Activated CD4-positive, CD25-positive, alpha-beta regulatory T cell treated with anti-CD3 and anti-CD28 coated beads, Interleukin-2, amount 50 U/mL, for 72 hours (primary cell): ENCODE data around the gene CAMTA2.

Experiments
- DNase-seq: peaks from one replicate; pipeline ENCODE4 v3.0.0; 2021

The CAMTA2 gene

GRCh38 chr17:4946312-4946976, 41.0 kb downstream of the CAMTA2 start:
- no peak for DNase-seq

GRCh38 chr17:4945944-4946280, 41.6 kb downstream of the CAMTA2 start:
- DNase-seq = no peak

DNA sequence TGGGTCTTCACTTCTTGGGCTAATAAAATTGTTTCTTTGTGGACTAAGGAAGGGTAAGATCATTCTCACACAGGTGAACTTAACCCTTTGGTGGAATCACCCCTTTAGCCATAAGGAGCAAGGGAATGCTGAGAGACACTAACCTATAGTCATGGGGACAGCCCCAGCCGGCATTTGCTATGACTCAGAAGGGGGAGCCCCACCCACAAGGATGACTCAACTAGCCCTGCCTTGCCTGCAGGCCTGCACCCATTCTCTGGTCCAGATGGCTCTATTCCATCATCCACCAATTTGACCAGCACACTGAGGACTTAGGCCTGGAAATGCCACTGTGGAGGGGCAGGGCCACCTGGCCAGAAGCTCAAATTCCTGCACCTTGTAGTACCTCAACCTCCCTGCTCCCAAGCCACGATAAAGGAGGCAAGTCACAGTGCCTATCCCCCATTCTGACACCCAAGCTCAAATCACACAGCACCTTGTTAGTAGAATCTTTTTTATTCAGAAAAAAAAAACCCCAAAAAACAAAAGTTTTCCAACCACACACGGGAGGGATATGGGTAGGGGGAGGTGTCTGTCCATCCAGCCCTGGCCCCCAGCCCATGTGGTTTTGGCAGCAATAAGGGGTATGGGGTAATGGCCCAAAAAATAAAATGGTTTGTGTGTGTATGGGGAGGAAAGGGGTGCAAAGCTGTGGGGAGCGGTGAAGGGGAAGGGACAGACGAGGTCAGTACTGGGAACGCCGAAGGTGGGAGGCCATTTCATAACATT, 42.1 kb downstream of the CAMTA2 start:
- peak; percentile 83 for DNase-seq

GRCh38 chr17:4944554-4945175, 42.8 kb downstream of the CAMTA2 start:
- peak; percentile 45 for DNase-seq

- peak; percentile 59 for DNase-seq
Measured at GRCh38 chr17:4944163-4944553, 43.3 kb downstream of the CAMTA2 start.

DNA sequence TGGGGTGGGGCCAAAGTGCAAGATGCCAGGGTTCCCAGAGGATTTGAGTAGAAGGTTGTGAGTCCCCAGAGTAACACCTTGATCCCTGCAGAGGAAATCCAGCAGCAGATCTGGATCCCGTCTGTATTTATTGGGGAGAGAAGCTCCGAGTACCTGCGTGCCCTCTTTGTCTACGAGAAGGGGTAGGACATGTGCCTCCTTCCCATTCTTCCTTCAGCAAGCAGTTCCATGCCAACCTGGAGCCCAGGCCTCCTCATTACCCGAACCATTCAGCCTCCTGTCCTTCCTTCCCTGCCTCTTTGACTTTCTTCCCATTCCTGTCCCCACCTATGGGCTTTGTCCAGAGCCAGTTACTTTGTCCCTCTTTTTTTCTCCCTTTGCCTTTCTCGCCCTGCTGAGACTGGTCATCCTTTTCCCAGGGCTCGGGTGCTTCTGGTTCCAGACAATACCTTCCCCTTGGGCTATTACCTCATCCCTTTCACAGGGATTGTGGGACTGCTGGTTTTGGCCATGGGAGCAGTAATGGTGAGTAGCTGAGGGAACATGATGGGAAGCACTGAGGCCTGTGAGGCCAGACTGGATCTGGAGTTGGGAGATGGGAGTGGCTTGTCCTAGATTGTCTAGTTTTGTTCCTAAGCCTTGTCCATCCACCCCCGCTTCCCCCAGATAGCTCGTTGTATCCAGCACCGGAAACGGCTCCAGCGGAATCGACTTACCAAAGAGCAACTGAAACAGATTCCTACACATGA, 44.5 kb downstream of the CAMTA2 start:
- no peak for DNase-seq

DNA sequence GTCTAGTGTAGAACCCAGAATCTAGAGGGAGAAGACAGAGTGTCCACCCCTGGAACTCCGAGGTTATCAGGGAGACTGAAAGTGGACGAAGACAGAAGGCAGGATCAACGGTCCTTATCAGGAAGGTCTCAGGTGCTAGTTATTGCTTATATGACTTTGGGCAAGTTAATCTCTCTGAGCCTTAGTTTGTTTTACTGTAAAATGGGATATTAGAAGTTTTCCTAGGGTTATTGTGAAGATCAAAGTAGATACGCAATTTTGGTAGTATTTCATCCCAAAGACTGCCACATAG, 46.2 kb downstream of the CAMTA2 start:
- DNase-seq = no peak

- peak; percentile 54 for DNase-seq
Measured at GRCh38 chr17:4940555-4941318, 46.7 kb downstream of the CAMTA2 start.

DNA sequence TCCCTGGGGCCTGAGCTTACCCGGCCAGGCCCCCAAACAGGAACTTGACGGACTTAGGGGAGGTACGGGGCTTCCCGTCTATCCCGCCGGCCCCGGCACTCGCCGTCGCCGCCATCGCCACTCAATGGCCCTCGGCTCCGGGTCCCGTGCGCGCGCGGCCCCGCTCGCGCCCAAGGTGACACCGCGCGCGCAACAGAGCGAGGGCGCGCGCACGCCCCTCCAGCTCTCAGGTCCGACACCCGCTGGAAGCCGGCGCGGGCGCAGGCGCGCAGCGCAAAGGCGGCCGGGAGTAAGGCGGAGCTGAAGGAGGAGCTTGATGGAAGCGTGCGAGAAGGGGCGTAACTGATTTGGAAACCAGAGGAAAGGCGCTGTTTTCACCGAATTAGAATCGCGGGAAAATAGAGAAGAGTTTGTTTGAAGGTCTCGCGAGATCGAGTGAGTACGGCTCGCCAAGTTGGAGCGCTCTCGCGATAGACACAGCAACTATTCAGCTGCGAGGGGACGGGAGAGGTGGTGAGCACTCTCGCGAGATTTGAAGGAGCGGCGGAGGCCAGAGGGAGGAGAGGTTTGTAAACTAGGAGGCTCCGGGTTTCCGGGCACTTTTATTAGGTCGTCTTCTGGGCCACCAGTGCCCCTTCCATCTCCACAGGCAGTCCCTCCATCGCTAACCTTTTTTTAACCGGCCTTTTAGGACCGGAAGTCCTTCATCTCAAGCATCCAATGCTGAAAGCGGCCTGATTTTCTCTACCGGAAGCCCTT, 47.5 kb downstream of the CAMTA2 start, which contains the start of the genes RNF167 and SLC25A11:
TSS of gene RNF167 (plus strand) at position 473 of the 759 bp plus-strand sequence. CDS start 642 bp downstream, outside the sequence.
TSS of gene SLC25A11 (minus strand) at position 251 of the 759 bp plus-strand sequence. CDS start at position 115, 136 bp downstream.
- peak; percentile 93 for DNase-seq

GRCh38 chr17:4939546-4939795, 48.0 kb downstream of the CAMTA2 start:
- no peak for DNase-seq

DNA sequence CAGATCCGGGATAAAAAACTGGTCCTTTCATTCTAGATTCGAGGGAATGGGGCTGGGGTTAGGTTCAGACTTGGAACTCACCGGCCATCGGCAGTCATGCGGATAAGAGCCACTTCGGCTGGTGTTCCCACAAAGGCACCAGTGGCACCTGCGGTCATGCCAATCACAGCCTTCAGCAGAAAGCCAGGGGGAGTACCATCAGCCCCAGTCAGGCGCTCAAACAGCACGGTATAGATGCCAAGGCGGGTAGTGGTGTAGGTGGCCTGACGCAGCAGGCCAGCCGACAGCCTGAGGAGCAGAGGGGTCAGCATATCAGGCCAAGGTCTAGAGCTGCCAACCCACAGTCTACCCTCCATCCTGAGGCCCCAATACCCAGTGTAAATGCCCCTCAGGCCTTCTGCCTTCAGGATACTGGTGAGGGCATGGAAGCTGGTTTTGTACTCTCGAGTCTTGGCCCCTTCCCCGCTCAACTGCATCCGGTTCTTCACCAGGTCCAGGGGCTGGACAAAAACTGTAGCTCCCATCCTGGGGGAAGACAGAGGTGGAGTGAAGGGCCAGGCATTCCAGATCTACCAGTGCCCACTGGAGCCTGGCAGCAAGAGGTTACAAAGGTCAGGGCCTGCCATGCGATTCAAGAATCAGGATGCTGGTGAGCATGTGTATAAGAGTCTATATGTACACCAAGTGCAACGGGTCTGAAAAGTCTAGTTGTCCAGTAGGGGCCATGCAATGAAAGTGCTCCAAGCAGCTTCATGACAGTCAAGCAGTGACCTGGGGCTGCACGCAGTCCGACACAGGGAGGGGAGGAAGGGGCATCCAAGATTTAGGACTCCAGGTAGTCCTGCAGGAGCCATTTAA, 48.6 kb downstream of the CAMTA2 start:
- no peak for DNase-seq

DNA sequence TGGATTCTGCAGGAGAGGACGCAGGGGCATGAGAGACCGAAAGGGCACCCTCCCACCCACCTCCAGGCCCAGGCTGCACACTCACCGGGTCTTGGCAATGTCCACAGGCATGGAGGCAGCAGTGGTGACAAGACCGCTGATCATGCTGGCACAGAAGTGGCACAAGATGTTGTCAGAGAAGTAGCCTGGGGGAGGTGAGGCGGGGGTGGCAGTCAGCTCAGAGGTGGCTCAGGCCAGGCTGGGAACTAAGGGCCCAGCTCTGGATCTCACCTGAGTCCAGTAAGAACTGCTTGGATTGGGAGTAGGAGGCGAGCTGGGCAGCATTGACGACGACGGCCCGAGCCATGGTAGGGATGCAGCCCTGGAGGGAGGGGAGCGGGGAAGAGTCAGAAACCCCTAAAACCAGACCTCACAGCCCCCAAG, 49.4 kb downstream of the CAMTA2 start:
- no peak for DNase-seq

- DNase-seq = no peak
Measured at GRCh38 chr17:4937553-4937952, 49.9 kb downstream of the CAMTA2 start.

GRCh38 chr17:4936436-4936835, 51.0 kb downstream of the CAMTA2 start:
- DNase-seq = no peak

- DNase-seq = no peak
Measured at GRCh38 chr17:4935650-4936049, 51.8 kb downstream of the CAMTA2 start.

- peak; percentile 46 for DNase-seq
Measured at GRCh38 chr17:4934173-4934979, 53.1 kb downstream of the CAMTA2 start.

DNA sequence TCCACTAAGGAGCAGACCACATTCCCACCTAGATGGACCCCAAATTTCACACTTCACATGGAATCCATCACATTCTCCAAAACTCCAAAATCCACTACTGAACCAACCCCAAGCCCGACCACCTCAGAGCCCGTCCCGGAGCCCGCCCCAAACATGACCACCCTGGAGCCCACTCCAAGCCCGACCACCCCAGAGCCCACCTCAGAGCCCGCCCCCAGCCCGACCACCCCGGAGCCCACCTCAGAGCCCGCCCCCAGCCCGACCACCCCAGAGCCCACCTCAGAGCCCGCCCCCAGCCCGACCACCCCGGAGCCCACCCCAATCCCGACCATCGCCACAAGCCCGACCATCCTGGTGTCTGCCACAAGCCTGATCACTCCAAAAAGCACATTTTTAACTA, 53.8 kb downstream of the CAMTA2 start:
- DNase-seq = no peak

GRCh38 chr17:4932756-4933155, 54.7 kb downstream of the CAMTA2 start:
- no peak for DNase-seq

GRCh38 chr17:4931963-4932362, 55.5 kb downstream of the CAMTA2 start, which contains the start of gene GP1BA:
TSS of gene GP1BA (plus strand) at chr17:4932277. CDS start at chr17:4932605, 328 bp downstream.
- no peak for DNase-seq

GRCh38 chr17:4928881-4929280, 58.6 kb downstream of the CAMTA2 start:
- DNase-seq = no peak
